Thymus (tissue), 11 donors: ENCODE data around the gene MBNL1. TPM values are rescaled to one million over a fixed set of nuclear protein-coding genes. Genes with fewer than 3 reads are reported as not detected.

Source experiments
- DNase-seq, 9 donors: peaks; one replicate each; pipeline ENCODE4 v3.0.0-alpha.2; 2013; ENCODE audit warnings: low spot score in 9 of 9, low read depth in 6 of 9, missing footprints in 1 of 9
- H3K27ac ChIP-seq, 2 donors: one replicate each; pipeline ENCODE4 v1.5.1; 2013; ENCODE audit warnings: control low read depth in 1 of 2, low read depth in 1 of 2, low read length in 1 of 2, mild to moderate bottlenecking in 1 of 2, moderate library complexity in 1 of 2
- H3K27me3 ChIP-seq, 2 donors: one replicate each; pipeline ENCODE4 v1.5.1; 2013; ENCODE audit warnings: low read length in 1 of 2; ENCODE audit not compliant: control insufficient read depth in 2 of 2, insufficient read depth in 1 of 2
- H3K36me3 ChIP-seq, 2 donors: one replicate each; pipeline ENCODE4 v1.5.1; 2013; ENCODE audit warnings: low read length in 1 of 2, mild to moderate bottlenecking in 1 of 2, moderate library complexity in 1 of 2; ENCODE audit not compliant: control insufficient read depth in 2 of 2, insufficient read depth in 2 of 2
- H3K4me1 ChIP-seq, 2 donors: one replicate each; pipeline ENCODE4 v1.5.1; 2013; ENCODE audit warnings: low read length in 2 of 2; ENCODE audit not compliant: control insufficient read depth in 2 of 2, insufficient read depth in 2 of 2
- H3K4me3 ChIP-seq, 2 donors: one replicate each; pipeline ENCODE4 v1.5.1; 2013; ENCODE audit warnings: low read length in 2 of 2, control low read depth in 1 of 2, mild to moderate bottlenecking in 1 of 2
- H3K9me3 ChIP-seq, 2 donors: one replicate each; pipeline ENCODE4 v1.5.1; 2013; ENCODE audit warnings: low read length in 1 of 2, mild to moderate bottlenecking in 1 of 2; ENCODE audit not compliant: control insufficient read depth in 2 of 2, insufficient read depth in 1 of 2
- WGBS: extraction: QIAGEN DNeasy Blood & Tissue Kit; methylation state at CpG from one replicate; pipeline ENCODE4 v1.1.7; 2013; 5-methylcytosine and 5-hydroxymethylcytosine counted together
- polyA plus RNA-seq: library from polyadenylated mRNA; stranded (reverse); fragments of 200-250 nt; gene quantifications from one replicate; pipeline ENCODE4 v1.2.3, GENCODE V29; 2013
- total RNA-seq: library from RNA; stranded (reverse); fragments of 120-200 nt; gene quantifications from one replicate; pipeline ENCODE4 v1.2.4, GENCODE V29; 2013
- donor health status: healthy.

Gene MBNL1
- total and polyA plus RNA-seq, 2 donors: 89.0 to 178 TPM

GRCh38 chr3:152304160-152304559, 35.4 kb downstream of the MBNL1 start:
- Histone ChIP-seq H3K27ac (no peak overlapping the region), H3K27me3 (no peaks in the 10 kb centered on the region), H3K9me3 (no peaks in the 10 kb centered on the region), H3K4me1 (peaks cover 0 to 5% of the 10 kb centered on the region in 2 donors), H3K4me3 (no peak overlapping the region), H3K36me3 (peaks cover 23 to 62% of the 10 kb centered on the region in 2 donors)
- DNase-seq: no peak

GRCh38 chr3:152305075-152305474, 36.3 kb downstream of the MBNL1 start:
- no peak overlapping the region for H3K4me3 ChIP-seq
- H3K9me3 ChIP-seq: no peaks in the 10 kb centered on the region
- H3K27ac ChIP-seq: no peak overlapping the region
- no peak for DNase-seq
- peaks cover 0 to 3% of the 10 kb centered on the region in 2 donors for H3K4me1 ChIP-seq
- no peaks in the 10 kb centered on the region for H3K27me3 ChIP-seq
- peaks cover 15 to 53% of the 10 kb centered on the region in 2 donors for H3K36me3 ChIP-seq
- 92% methylated on average over 2 of the region's 2 CpGs for WGBS

DNA sequence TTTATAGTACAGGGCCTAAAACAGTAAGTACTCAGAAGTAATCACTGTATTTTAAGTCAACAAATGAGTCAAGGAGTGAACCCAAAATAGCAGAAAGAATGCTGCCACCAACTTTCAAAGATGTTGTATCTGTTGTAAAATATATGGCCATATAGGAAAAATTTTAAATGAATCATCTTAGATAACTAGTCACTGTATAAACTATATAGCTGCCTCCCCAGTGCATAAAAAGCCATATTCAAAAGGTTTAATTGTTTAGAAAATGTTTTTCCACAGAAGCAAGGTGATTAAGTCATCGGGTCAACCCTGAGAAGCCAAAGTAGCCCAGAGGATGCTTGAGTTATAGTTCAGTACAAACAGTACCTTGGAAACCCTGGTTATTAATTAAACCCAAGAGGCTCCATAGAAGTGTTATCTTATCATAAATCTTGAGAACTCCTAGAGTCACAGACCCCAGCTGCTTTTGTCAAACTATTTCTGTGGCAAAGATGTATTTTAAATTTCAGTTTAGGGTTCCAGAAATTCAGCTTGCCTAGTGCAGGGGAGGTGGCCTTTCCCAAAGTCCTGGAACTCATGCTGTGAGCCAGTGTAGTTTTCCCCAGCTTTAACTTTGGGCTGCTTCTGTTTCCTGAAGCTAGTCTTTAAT, 39.2 kb downstream of the MBNL1 start:
- Histone ChIP-seq H3K4me1 (no peaks in the 10 kb centered on the region), H3K27me3 (no peaks in the 10 kb centered on the region), H3K4me3 (no peak overlapping the region), H3K36me3 (peaks cover 9 to 42% of the 10 kb centered on the region in 2 donors), H3K9me3 (no peaks in the 10 kb centered on the region), H3K27ac (no peak overlapping the region)
- no peak for DNase-seq
- 95% methylated on average over 1 of the region's 1 CpG for WGBS

DNA sequence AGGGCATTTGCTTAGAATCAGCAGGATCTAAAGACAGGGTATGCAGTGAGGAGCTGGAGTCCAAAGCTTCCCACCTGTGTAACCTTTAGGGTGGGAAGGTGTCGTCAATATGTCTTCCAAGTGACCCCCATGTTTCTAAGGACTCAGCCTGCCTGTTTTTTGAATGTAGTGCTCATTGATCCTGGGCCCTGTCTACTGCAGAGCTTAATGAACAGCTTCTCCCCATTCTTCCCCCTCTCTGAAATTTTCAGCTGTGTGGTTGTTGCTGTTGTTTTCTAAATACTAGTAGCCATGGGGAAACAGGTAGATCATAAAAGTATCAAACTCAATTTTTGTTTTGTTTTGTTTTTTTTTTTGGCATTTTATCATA, 39.7 kb downstream of the MBNL1 start:
- DNase-seq: no peak
- WGBS: 98% methylated on average over 1 of the region's 1 CpG
- H3K27me3 ChIP-seq: no peaks in the 10 kb centered on the region
- no peaks in the 10 kb centered on the region for H3K9me3 ChIP-seq
- H3K27ac ChIP-seq: no peak overlapping the region
- H3K4me1 ChIP-seq: no peaks in the 10 kb centered on the region
- H3K4me3 ChIP-seq: no peak overlapping the region
- peaks cover 9 to 42% of the 10 kb centered on the region in 2 donors for H3K36me3 ChIP-seq

DNA sequence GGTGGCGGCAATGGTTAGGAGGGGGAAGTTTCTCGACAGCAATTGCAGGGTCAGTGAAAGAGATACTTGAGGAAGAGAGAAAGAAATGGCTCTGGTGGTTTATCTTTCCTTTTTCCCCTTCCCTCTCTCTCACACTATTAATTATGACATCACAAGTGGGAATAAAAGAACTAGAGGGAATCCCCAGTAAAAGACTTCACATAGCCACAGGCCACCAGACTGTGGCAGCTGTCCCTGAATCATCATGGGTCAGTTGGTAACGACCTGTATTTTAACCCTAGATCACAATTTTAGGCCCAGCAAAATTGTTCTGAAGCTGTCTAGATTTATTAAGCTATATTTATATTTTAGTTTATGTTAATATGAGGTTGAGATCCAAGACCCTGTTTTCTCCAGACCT, 40.3 kb downstream of the MBNL1 start:
- DNase-seq: no peak
- H3K4me1 ChIP-seq: no peaks in the 10 kb centered on the region

GRCh38 chr3:152309535-152310307, 41.0 kb downstream of the MBNL1 start:
- WGBS: 92% methylated on average over 6 of the region's 6 CpGs

More for the DNA sequence above, 40.3 kb downstream of the MBNL1 start:
- Histone ChIP-seq H3K9me3 (no peaks in the 10 kb centered on the region), H3K27ac (no peak overlapping the region), H3K4me3 (no peak overlapping the region), H3K36me3 (peaks cover 9 to 41% of the 10 kb centered on the region in 2 donors), H3K27me3 (no peaks in the 10 kb centered on the region)
- WGBS: 94% methylated on average over 3 of the region's 3 CpGs

GRCh38 chr3:152313430-152313829, 44.7 kb downstream of the MBNL1 start:
- Histone ChIP-seq H3K4me1 (no peaks in the 10 kb centered on the region), H3K27me3 (no peaks in the 10 kb centered on the region), H3K4me3 (no peak overlapping the region), H3K27ac (no peak overlapping the region), H3K36me3 (peaks cover 0 to 26% of the 10 kb centered on the region in 2 donors), H3K9me3 (no peaks in the 10 kb centered on the region)
- 91% methylated on average over 2 of the region's 2 CpGs for WGBS
- DNase-seq: no peak

More at GRCh38 chr3:152309535-152310307, 41.0 kb downstream of the MBNL1 start:
- H3K4me1 ChIP-seq: no peaks in the 10 kb centered on the region
- H3K36me3 ChIP-seq: peaks cover 9 to 38% of the 10 kb centered on the region in 2 donors
- no peak overlapping the region for H3K4me3 ChIP-seq
- no peak for DNase-seq
- no peaks in the 10 kb centered on the region for H3K27me3 ChIP-seq
- no peak overlapping the region for H3K27ac ChIP-seq
- no peaks in the 10 kb centered on the region for H3K9me3 ChIP-seq

GRCh38 chr3:152313914-152314313, 45.2 kb downstream of the MBNL1 start:
- peaks cover 0 to 21% of the 10 kb centered on the region in 2 donors for H3K36me3 ChIP-seq
- no peak for DNase-seq
- H3K4me3 ChIP-seq: no peak overlapping the region
- no peaks in the 10 kb centered on the region for H3K9me3 ChIP-seq
- no peak overlapping the region for H3K27ac ChIP-seq
- H3K4me1 ChIP-seq: no peaks in the 10 kb centered on the region
- H3K27me3 ChIP-seq: no peaks in the 10 kb centered on the region

DNA sequence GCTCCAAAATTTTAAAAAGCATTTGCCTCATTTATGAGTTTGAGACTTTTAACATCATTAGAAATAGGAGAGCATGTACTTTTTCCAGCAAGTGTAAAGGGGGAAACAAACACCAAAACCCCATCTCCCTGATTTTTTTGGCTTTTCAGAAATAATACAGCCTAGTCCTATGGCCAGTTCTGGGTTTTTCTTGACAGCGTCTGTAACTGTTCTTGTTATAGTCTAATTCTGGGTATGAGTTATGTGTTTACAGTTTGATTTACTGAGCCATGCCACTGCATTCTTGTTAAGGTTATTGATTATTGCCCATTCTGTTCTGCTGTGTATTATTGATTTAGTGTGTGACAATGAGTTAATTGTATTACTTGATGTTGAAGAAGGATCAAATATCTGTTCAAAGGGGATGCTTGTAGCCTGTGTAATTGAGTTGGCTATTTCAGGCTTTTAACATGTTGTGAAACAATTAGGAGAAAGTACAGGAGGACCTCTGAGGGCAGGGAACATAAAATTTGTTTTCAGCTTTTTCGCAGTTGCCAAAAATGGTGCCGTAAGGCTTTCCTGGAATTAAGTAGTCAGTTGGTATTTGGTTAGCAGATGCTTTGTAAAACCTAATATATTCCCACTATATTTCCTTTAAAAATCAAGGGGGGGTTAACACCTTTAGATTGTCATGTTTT, 46.1 kb downstream of the MBNL1 start:
- DNase-seq: no peak
- WGBS: 97% methylated on average over 3 of the region's 3 CpGs
- H3K27me3 ChIP-seq: no peaks in the 10 kb centered on the region
- H3K4me1 ChIP-seq: no peaks in the 10 kb centered on the region
- no peak overlapping the region for H3K27ac ChIP-seq
- H3K9me3 ChIP-seq: no peaks in the 10 kb centered on the region
- no peak overlapping the region for H3K4me3 ChIP-seq
- peaks cover 0 to 23% of the 10 kb centered on the region in 2 donors for H3K36me3 ChIP-seq
